Neuron (in vitro differentiated cells): ENCODE results near the gene PNCK.
"Not testable (repeated sequence)": the region's sequence is repeated elsewhere in the genome, so short reads cannot be mapped to it uniquely, and the experiment has no call there.

ENCODE experiments used
- H2AFZ ChIP-seq: one replicate; pipeline ENCODE4 v1.6.1; 2013; ENCODE audit warnings: low read depth, mild to moderate bottlenecking, inconsistent platforms, low read length, moderate library complexity
- H3K27me3 ChIP-seq: one replicate; pipeline ENCODE4 v1.6.1; 2013; ENCODE audit warnings: low read length; ENCODE audit not compliant: insufficient read depth
- H3K36me3 ChIP-seq: one replicate; pipeline ENCODE4 v1.6.1; 2013; ENCODE audit warnings: low read length; ENCODE audit not compliant: insufficient read depth
- H3K4me1 ChIP-seq: one replicate; pipeline ENCODE4 v1.6.1; 2013; ENCODE audit warnings: low read length; ENCODE audit not compliant: insufficient read depth
- H3K4me3 ChIP-seq: 2 replicates; pipeline ENCODE4 v1.5.1; 2013; ENCODE audit warnings: mild to moderate bottlenecking, low read length, moderate library complexity
- H3K9me3 ChIP-seq: one replicate; pipeline ENCODE4 v1.6.1; 2013; ENCODE audit warnings: low read length

Gene PNCK

GRCh38 chrX:153673428-153674218, at the start of gene PNCK:
PNCK (minus strand) TSS chrX:153673813; CDS start chrX:153673076, 737 bp downstream.
- no peak within 1 kb of the TSS for H2AFZ ChIP-seq
- no peaks in the 10 kb centered on the region for H3K9me3 ChIP-seq
- no peak within 1 kb of the TSS for H3K4me3 ChIP-seq
- no peaks in the 10 kb centered on the region for H3K4me1 ChIP-seq
- no peaks in the 10 kb centered on the region for H3K36me3 ChIP-seq
- peaks cover 2% of the 10 kb centered on the region for H3K27me3 ChIP-seq

- Histone ChIP-seq H3K4me1 (peaks cover 33% of the 10 kb centered on the region), H3K9me3 (no peaks in the 10 kb centered on the region), H3K27me3 (no peaks in the 10 kb centered on the region), H2AFZ (no peak overlapping the region), H3K36me3 (peaks cover 9% of the 10 kb centered on the region), H3K4me3 (peak overlapping the region; percentile 49)
These were observed 49.2 kb upstream of the PNCK start for GRCh38 chrX:153722704-153723350.

GRCh38 chrX:153719701-153720100, 46.1 kb upstream of the PNCK start:
- peaks cover 24% of the 10 kb centered on the region for H3K36me3 ChIP-seq
- peaks cover 3% of the 10 kb centered on the region for H3K27me3 ChIP-seq
- H3K4me3 ChIP-seq, result no peak overlapping the region
- no peaks in the 10 kb centered on the region for H3K9me3 ChIP-seq
- H3K4me1 ChIP-seq, result peaks cover 6% of the 10 kb centered on the region
- no peak overlapping the region for H2AFZ ChIP-seq

- H3K9me3 ChIP-seq, result no peaks in the 10 kb centered on the region
- H3K27me3 ChIP-seq, result peaks cover 3% of the 10 kb centered on the region
- peaks cover 28% of the 10 kb centered on the region for H3K36me3 ChIP-seq
- no peak overlapping the region for H2AFZ ChIP-seq
- no peak overlapping the region for H3K4me3 ChIP-seq
- peaks cover 5% of the 10 kb centered on the region for H3K4me1 ChIP-seq
These were observed 45.6 kb upstream of the PNCK start for GRCh38 chrX:153719238-153719637.

- Histone ChIP-seq H3K4me1 (no peaks in the 10 kb centered on the region), H3K27me3 (peaks cover 3% of the 10 kb centered on the region), H2AFZ (no peak overlapping the region), H3K9me3 (no peaks in the 10 kb centered on the region), H3K4me3 (no peak overlapping the region), H3K36me3 (peaks cover 31% of the 10 kb centered on the region)
These were observed 43.8 kb upstream of the PNCK start for GRCh38 chrX:153717445-153717844.

- Histone ChIP-seq H3K9me3 (no peaks in the 10 kb centered on the region), H3K4me1 (no peaks in the 10 kb centered on the region), H3K4me3 (no peak overlapping the region), H3K36me3 (peaks cover 25% of the 10 kb centered on the region), H3K27me3 (peaks cover 6% of the 10 kb centered on the region), H2AFZ (no peak overlapping the region)
These were observed 40.6 kb upstream of the PNCK start for GRCh38 chrX:153714256-153714655.

GRCh38 chrX:153709726-153710674, 36.4 kb upstream of the PNCK start:
- Histone ChIP-seq H3K27me3 (peaks cover 7% of the 10 kb centered on the region), H3K9me3 (no peaks in the 10 kb centered on the region), H3K4me3 (no peak overlapping the region), H3K36me3 (peaks cover 14% of the 10 kb centered on the region), H3K4me1 (peaks cover 2% of the 10 kb centered on the region), H2AFZ (no peak overlapping the region)

GRCh38 chrX:153708415-153708814, 34.8 kb upstream of the PNCK start:
- Histone ChIP-seq H2AFZ (no peak overlapping the region), H3K27me3 (peaks cover 12% of the 10 kb centered on the region), H3K36me3 (peaks cover 3% of the 10 kb centered on the region), H3K9me3 (no peaks in the 10 kb centered on the region), H3K4me3 (no peak overlapping the region), H3K4me1 (peaks cover 2% of the 10 kb centered on the region)

GRCh38 chrX:153707406-153707805, 33.8 kb upstream of the PNCK start:
- H3K36me3 ChIP-seq, result peaks cover 3% of the 10 kb centered on the region
- H3K4me3 ChIP-seq, result no peak overlapping the region
- peaks cover 2% of the 10 kb centered on the region for H3K4me1 ChIP-seq
- H2AFZ ChIP-seq, result no peak overlapping the region
- peaks cover 12% of the 10 kb centered on the region for H3K27me3 ChIP-seq
- no peaks in the 10 kb centered on the region for H3K9me3 ChIP-seq

- Histone ChIP-seq H3K9me3 (no peaks in the 10 kb centered on the region), H3K36me3 (peaks cover 5% of the 10 kb centered on the region), H2AFZ (no peak overlapping the region), H3K4me3 (no peak overlapping the region), H3K27me3 (peaks cover 12% of the 10 kb centered on the region), H3K4me1 (peaks cover 2% of the 10 kb centered on the region)
These were observed 33.2 kb upstream of the PNCK start for GRCh38 chrX:153706799-153707198.

- not testable (repeated sequence) for H3K36me3 ChIP-seq, H3K4me3 ChIP-seq, H3K4me1 ChIP-seq, H3K9me3 ChIP-seq, H2AFZ ChIP-seq
- peaks cover 12% of the 10 kb centered on the region for H3K27me3 ChIP-seq
These were observed 31.9 kb upstream of the PNCK start for GRCh38 chrX:153705403-153706060.

- H3K4me1 ChIP-seq, result not testable (repeated sequence)
These were observed 31.2 kb upstream of the PNCK start for GRCh38 chrX:153704631-153705402.

More at GRCh38 chrX:153704631-153705402, 31.2 kb upstream of the PNCK start:
- H3K27me3 ChIP-seq, result peaks cover 12% of the 10 kb centered on the region
- not testable (repeated sequence) for H2AFZ ChIP-seq, H3K36me3 ChIP-seq, H3K4me3 ChIP-seq, H3K9me3 ChIP-seq
